ENCODE measurements around the gene ZSCAN16.
"Not testable (repeated sequence)": the region's sequence is repeated elsewhere in the genome, so short reads cannot be mapped to it uniquely, and the experiment has no call there.

DNA sequence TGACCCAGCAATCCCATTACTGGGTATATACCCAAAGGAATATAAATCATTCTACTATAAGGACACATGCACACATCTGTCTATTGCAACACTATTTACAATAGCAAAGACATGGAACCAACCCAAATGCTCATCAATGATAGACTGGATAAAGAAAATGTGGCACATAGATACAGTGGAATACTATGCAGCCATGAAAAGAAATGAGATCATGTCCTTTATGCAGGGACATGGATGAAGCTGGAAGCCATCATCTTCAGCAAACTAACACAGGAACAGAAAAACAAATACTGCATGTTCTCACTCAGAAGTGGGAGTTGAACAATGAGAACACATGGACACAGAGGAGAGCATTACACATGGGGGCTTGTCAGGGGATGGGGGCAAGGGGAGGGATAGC is 21.7 kb upstream of the ZSCAN16 start:
- TF ChIP-seq, protein P1, sequence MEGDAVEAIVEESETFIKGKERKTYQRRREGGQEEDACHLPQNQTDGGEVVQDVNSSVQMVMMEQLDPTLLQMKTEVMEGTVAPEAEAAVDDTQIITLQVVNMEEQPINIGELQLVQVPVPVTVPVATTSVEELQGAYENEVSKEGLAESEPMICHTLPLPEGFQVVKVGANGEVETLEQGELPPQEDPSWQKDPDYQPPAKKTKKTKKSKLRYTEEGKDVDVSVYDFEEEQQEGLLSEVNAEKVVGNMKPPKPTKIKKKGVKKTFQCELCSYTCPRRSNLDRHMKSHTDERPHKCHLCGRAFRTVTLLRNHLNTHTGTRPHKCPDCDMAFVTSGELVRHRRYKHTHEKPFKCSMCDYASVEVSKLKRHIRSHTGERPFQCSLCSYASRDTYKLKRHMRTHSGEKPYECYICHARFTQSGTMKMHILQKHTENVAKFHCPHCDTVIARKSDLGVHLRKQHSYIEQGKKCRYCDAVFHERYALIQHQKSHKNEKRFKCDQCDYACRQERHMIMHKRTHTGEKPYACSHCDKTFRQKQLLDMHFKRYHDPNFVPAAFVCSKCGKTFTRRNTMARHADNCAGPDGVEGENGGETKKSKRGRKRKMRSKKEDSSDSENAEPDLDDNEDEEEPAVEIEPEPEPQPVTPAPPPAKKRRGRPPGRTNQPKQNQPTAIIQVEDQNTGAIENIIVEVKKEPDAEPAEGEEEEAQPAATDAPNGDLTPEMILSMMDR (conservative IDR thresholded peaks at IDR 0.05; ENCODE audit: low read depth in 2 of 2), result not testable (repeated sequence)
- not testable (repeated sequence) for TF ChIP-seq STAT1 (IDR thresholded peaks at IDR 0.05; ENCODE audit: unreplicated experiment); EZH2phosphoT487 (IDR thresholded peaks at IDR 0.05; ENCODE audit: unreplicated experiment); POLR2AphosphoS5 (IDR thresholded peaks at IDR 0.05; ENCODE audit: low read depth); CREB1 (CRISPR knock-in tag; IDR thresholded peaks at IDR 0.05; ENCODE audit: low read depth); REST (IDR thresholded peaks at IDR 0.05; ENCODE audit: unreplicated experiment); NANOG (IDR thresholded peaks at IDR 0.05; ENCODE audit: borderline replicate concordance); EZH2 (IDR thresholded peaks at IDR 0.05; ENCODE audit: low read depth, unreplicated experiment); JUNB (IDR thresholded peaks at IDR 0.05; ENCODE audit: unreplicated experiment); ZNF114 (CRISPR knock-in tag; IDR thresholded peaks at IDR 0.05)
- TF ChIP-seq, protein P2, sequence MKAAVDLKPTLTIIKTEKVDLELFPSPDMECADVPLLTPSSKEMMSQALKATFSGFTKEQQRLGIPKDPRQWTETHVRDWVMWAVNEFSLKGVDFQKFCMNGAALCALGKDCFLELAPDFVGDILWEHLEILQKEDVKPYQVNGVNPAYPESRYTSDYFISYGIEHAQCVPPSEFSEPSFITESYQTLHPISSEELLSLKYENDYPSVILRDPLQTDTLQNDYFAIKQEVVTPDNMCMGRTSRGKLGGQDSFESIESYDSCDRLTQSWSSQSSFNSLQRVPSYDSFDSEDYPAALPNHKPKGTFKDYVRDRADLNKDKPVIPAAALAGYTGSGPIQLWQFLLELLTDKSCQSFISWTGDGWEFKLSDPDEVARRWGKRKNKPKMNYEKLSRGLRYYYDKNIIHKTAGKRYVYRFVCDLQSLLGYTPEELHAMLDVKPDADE (IDR thresholded peaks at IDR 0.05), result not testable (repeated sequence)
